ENCODE measurements around the gene PAX7.
"Not testable (repeated sequence)": the region's sequence is repeated elsewhere in the genome, so short reads cannot be mapped to it uniquely, and the experiment has no call there.

The PAX7 gene

GRCh38 chr1:18667333-18667732 is 36.7 kb downstream of the PAX7 start:
- no peak for DNase-seq

GRCh38 chr1:18668046-18668445 is 37.4 kb downstream of the PAX7 start:
- DNase-seq, result no peak

DNA sequence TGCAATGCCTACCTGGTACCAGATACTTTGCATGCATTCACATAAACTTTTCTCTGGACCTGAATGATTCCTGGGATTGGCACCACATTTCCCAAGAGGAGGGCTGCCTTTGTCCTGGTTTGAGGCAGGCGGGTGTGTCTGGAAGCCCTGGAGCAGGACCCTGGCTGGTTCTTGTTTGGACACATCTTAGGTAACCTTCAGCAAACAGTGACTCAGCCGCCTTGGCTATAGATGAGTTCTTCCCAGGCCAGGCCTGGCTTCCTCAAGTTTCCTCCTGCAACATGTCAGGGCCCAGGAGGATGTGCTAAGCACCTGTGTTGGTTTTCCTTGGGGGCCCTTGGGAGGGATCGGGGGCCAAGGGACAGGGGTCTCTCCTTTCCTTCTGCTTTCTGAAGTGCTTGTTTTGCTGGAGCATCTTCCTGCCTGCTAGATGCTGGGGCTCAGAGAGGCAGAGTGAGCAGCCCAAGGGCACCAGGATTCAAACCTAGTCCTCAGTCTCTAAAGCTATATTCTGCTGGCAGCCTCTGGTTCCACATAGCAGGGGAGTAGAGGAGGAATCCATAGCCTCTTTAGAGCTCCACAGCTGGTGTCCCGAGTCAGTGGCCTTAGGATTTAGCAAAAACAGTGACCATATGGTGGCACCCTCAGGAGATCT is 38.2 kb downstream of the PAX7 start:
- no peak for DNase-seq

- DNase-seq, result no peak
Observed at GRCh38 chr1:18670121-18670867, 39.6 kb downstream of the PAX7 start.

- no peak for DNase-seq
Observed at GRCh38 chr1:18670868-18671225, 40.2 kb downstream of the PAX7 start.

DNA sequence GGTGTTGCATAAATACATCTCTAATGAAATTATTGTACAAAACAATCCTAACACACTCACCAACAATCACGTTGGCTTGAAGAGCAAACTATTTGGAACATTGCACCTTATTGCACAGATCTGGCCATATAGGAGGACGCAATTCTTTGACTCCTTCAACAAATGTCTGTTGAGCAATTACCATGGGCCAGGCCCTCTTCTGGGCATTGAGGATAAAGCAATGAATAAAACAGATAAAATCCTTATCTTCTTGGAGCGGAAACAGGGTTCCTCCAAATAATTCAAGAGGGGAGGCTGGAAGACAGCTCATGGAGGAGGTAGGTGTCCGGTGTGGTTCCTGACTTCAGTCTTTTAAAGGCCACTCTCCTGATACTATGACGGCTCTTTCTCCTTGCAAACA is 43.3 kb downstream of the PAX7 start:
- DNase-seq, result no peak

- DNase-seq, result no peak
Observed at GRCh38 chr1:18676332-18676781, 45.7 kb downstream of the PAX7 start.

- no peak for DNase-seq
Observed at GRCh38 chr1:18681423-18681835, 50.8 kb downstream of the PAX7 start.

DNA sequence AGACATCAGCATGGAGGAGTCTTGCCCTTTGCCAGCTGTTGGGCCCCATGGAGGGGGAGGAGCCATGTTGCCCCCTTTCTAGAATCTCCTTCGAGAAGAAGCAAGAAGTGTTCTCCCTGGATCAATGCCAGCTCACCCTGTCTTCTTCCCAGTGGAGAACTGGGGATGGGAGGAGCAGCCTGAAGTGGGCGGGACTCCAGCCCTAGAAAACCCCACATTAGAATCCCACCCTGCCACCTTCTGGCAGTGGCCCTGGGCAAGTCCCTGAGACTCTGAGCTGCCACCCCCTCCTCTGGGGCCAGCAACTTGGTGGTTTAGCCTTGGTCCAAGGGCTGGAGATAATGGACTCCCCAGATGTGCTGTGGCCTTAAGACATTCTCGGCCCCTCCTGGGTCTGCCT is 51.7 kb downstream of the PAX7 start:
- DNase-seq, result no peak

DNA sequence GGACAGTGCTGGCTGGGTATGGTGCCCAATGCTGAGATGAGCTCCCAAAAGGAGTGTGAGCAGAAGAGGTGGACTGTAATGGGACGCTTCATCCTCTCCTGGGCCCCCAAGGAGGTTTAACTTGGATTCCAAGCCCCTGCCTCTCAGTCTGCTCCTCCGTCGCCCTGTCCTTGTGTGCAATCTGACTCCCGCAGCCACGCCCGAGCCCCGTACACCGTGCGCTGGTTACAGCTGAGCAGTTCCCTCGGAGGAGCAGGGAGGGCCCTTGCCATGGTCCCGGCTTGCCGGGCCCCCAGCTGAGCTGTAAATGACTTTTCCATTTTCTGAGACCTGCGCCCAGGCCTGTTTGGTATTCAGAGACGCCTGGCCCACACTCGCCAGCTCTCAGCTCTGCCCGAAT is 53.7 kb downstream of the PAX7 start:
- no peak for DNase-seq

DNA sequence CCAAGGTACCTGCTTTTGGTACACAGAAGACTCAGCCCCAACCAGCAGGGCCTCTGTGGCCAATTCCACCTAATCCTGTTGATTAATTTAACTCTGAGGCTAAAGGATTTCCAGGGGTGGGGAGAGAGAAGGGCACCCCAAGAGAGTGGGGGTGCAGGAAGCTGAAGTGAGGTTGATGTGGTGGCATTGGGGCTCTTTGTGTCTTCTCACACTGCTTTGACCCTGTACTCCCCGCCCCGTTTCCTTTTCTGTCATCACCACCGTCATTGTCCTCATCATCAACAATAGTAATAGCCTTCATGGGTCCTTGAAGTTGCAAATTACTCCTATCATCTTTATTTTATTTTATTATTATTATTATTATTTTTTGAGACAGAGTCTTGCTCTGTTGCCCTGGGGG is 55.9 kb downstream of the PAX7 start:
- no peak for DNase-seq

DNA sequence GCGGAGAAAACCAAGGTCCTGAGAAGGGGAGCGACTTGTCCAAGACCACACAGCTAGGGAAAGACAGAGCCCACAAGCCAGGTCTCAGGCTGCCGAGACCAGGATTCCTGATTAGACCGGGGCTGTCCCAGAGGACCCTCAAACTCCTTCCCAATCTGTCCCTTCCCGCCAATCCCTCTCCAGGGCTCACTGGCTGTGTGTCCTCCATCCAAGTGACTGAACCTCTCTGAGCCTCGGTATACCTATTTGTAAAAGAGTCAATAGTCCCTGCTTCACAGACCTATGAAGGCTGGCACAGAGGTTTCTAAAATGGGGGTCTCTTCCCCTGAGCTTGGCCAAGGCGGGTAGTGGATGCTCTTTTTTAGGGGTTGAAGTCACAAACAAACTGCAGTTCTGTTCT is 56.6 kb downstream of the PAX7 start:
- no peak for DNase-seq

- DNase-seq, result no peak
Observed at GRCh38 chr1:18691648-18692047, 61.0 kb downstream of the PAX7 start.

DNA sequence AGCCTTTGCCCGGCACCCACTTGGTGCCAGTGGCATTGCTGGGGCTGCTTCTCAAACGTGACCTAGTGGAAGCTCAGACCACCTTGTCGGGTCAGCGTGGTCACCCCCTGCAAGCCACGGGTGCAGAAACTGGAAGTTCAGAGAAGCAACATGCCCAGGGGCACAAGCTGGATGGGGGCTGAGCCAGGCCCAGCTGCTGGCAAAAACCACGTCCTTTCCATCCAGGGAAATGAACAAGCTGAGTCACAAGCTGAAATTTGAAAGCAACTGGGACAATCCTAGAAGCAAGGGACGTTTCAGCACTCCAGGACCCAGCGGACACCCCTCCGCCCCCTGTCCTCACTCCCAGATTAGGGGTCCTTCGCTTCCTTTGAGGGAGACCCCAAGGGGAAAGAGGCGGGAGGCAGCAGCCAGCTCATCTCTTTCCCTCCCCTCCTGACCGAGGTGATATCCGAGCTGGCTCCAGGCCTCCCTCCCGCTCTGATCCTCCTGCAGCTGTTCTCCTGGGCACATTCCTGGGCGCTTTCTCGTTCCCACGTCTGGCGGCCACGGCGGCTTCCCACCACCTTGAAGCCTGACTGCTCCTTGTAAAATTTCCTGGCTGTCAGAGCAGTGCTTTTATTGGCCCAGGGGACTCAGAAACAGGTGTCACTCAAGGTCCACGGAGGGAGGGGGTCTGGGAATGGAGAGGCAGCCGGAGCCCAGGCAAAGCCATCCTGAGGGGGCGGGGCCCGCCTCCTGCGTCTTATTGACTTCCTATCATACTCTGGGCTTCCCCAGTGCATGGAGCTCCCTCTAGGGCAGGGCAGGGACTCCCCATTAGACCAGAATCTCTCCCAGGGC is 62.8 kb downstream of the PAX7 start:
- DNase-seq, result no peak

GRCh38 chr1:18694289-18694688 is 63.6 kb downstream of the PAX7 start:
- not testable (repeated sequence) for DNase-seq

DNA sequence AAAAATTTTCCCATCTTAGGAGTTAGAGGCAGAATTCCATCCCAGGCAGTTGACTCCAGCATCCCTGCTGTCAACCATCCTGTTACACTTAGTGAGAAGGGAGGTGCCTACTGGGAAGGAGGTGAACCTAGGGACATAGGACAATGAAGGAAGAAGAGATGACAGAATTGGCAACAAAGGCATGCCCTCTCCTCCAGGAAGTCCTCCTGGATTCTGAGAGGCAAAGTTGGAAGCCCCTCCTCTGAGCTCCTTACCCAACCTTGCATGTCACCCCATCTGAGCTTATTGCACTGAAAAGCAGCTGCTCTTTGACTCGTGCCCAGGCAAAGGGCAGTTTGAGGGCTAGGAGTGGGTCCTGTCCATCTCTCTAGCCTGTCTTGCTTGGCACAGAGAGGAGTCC is 66.9 kb downstream of the PAX7 start:
- DNase-seq, result no peak

DNA sequence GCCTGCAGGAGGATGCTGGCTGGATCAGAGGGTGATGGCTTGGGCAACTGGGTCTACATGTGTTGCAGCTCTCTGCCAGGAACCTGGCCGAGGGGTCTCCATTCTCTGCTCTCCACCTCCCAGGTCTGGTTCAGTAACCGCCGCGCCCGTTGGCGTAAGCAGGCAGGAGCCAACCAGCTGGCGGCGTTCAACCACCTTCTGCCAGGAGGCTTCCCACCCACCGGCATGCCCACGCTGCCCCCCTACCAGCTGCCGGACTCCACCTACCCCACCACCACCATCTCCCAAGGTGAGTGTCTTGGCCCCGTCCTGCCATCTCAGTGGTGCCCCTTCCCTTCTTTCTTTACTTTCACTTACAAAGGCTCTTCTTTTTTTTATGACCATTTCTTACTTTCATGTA is 69.9 kb downstream of the PAX7 start:
- no peak for DNase-seq

GRCh38 chr1:18701183-18701582 is 70.5 kb downstream of the PAX7 start:
- no peak for DNase-seq

GRCh38 chr1:18703041-18703621 is 72.5 kb downstream of the PAX7 start:
- no peak for DNase-seq

GRCh38 chr1:18705811-18706210 is 75.2 kb downstream of the PAX7 start:
- no peak for DNase-seq

DNA sequence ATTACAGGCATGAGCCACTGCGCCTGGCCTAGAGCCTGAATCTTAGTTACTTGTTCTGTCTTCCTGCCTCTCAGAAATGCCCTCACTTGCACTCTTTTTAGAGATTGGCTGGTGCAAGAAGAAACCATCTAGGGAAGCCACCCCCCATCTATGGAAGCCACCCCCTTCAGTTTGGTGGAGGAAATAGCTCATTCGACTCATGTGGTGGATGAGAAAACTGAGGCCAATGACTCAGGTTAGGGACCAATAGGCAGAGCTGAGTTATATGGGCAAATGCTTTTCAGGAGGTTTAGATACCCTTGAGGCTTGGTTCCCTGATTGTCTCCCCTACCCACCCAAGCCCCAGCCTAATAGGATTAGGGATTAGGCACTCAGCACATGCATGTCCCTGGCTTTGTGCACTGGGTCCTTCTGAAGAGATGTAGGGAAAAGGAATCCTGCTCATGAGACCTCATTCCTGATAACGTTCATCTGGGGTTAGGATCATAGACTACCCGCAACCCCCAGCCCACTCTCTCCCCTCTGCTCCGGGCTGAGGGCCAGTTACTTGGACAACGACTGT is 77.1 kb downstream of the PAX7 start:
- no peak for DNase-seq

- no peak for DNase-seq
Observed at GRCh38 chr1:18710002-18710401, 79.4 kb downstream of the PAX7 start.

- no peak for DNase-seq
Observed at GRCh38 chr1:18711003-18711402, 80.4 kb downstream of the PAX7 start.
